Esophagus squamous epithelium (tissue), 4 donors: ENCODE results near the gene CCL21.

ENCODE experiments used
- CTCF ChIP-seq, 6 experiments: fragments of 450-650 bp in 4 of 6; fragments of 200-600 bp in 2 of 6; sonication (generic) in 2 of 6; IDR thresholded peaks; one replicate each; pipeline ENCODE4 v1.5.1; 2016 to 2019; ENCODE audit warnings: antibody characterized with exemption in 6 of 6, mild to moderate bottlenecking in 4 of 6, moderate library complexity in 4 of 6
- POLR2A ChIP-seq, 4 donors: fragments of 450-650 bp; IDR thresholded peaks; one replicate each; pipeline ENCODE4 v1.6.1; 2017; ENCODE audit warnings: antibody characterized with exemption in 4 of 4, mild to moderate bottlenecking in 4 of 4, moderate library complexity in 3 of 4

- TF ChIP-seq CTCF (IDR thresholded peaks at IDR 0.05) (no peak), POLR2A (IDR thresholded peaks at IDR 0.05) (no peak)
Observed at GRCh38 chr9:34746526-34746925, 36.6 kb upstream of the CCL21 start.
